ENCODE data around the gene SULT2A1. TPM values are rescaled to one million over a fixed set of nuclear protein-coding genes. Genes with fewer than 3 reads are reported as not detected.
"Not testable (repeated sequence)": the region's sequence is repeated elsewhere in the genome, so short reads cannot be mapped to it uniquely, and the experiment has no call there.

Gene SULT2A1, protein sequence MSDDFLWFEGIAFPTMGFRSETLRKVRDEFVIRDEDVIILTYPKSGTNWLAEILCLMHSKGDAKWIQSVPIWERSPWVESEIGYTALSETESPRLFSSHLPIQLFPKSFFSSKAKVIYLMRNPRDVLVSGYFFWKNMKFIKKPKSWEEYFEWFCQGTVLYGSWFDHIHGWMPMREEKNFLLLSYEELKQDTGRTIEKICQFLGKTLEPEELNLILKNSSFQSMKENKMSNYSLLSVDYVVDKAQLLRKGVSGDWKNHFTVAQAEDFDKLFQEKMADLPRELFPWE
- polyA plus RNA-seq (2013): 1.1 TPM in 2 replicates

GRCh38 chr19:47886010-47886559 lies at the start of gene SULT2A1:
SULT2A1 (minus strand) TSS chr19:47886315; CDS start chr19:47886257, 58 bp downstream.
- Histone ChIP-seq H3K4me2 (ENCODE audit: low read length) (no peak within 1 kb of the TSS), H3K27ac (ENCODE audit: low read depth, low read length) (no peak within 1 kb of the TSS), H2AK5ac (ENCODE audit: low read length) (no peak within 1 kb of the TSS), H4K8ac (ENCODE audit: low read depth, low read length) (no peak within 1 kb of the TSS), H2BK120ac (ENCODE audit: insufficient read depth, low read length, poor library complexity) (no peak within 1 kb of the TSS), H4K12ac (ENCODE audit: low read depth, low read length) (no peak within 1 kb of the TSS), H3K79me1 (ENCODE audit: low read length) (no peaks in the 10 kb centered on the region), H2BK12ac (ENCODE audit: low read length) (no peak within 1 kb of the TSS), H3K14ac (ENCODE audit: low read length) (no peak within 1 kb of the TSS), H3K23ac (ENCODE audit: low read length) (no peak within 1 kb of the TSS), H2BK5ac (ENCODE audit: low read depth, low read length, poor library complexity) (no peak within 1 kb of the TSS), H3K4me1 (ENCODE audit: control insufficient read depth in 1 of 2, insufficient read depth in 2 of 2, low read length in 2 of 2) (peaks cover 0 to 2% of the 10 kb centered on the region in 2 experiments), H3K79me2 (ENCODE audit: control insufficient read depth, insufficient read depth, low read length, poor library complexity) (no peaks in the 10 kb centered on the region), H3K18ac (ENCODE audit: low read length) (no peak within 1 kb of the TSS), H3K9me3 (ENCODE audit: insufficient read depth, low read depth, low read length) (no peaks in the 10 kb centered on the region), H2AFZ (ENCODE audit: insufficient read depth, low read length, poor library complexity) (no peak within 1 kb of the TSS), H3K4ac (ENCODE audit: low read depth, low read length) (no peak within 1 kb of the TSS), H3K36me3 (ENCODE audit: control insufficient read depth in 1 of 2, insufficient read depth in 2 of 2, low read length in 2 of 2) (no peaks in the 10 kb centered on the region), H4K91ac (ENCODE audit: low read depth, low read length) (no peak within 1 kb of the TSS), H3K4me3 (ENCODE audit: low read depth, low read length) (no peak within 1 kb of the TSS), H3K9ac (ENCODE audit: low read length) (no peak within 1 kb of the TSS), H3K27me3 (ENCODE audit: insufficient read depth, low read length) (no peaks in the 10 kb centered on the region)
- no CpG with 5 or more reads among the region's 12 CpGs for WGBS (ENCODE audit: extremely low coverage, insufficient coverage, insufficient read length)
- DNase-seq: no peak

- H3K14ac ChIP-seq (ENCODE audit: low read length); H3K4me1 ChIP-seq (ENCODE audit: control insufficient read depth in 1 of 2, insufficient read depth in 2 of 2, low read length in 2 of 2); H3K27me3 ChIP-seq (ENCODE audit: insufficient read depth, low read length): not testable (repeated sequence)
Measured at GRCh38 chr19:47928581-47928980, 42.5 kb upstream of the SULT2A1 start.

GRCh38 chr19:47920107-47920506 lies 34.0 kb upstream of the SULT2A1 start:
- not testable (repeated sequence) for H3K4me2 ChIP-seq (ENCODE audit: low read length); H3K4me1 ChIP-seq (ENCODE audit: control insufficient read depth in 1 of 2, insufficient read depth in 2 of 2, low read length in 2 of 2); H3K27ac ChIP-seq (ENCODE audit: low read depth, low read length); DNase-seq; H3K79me1 ChIP-seq (ENCODE audit: low read length); H3K4ac ChIP-seq (ENCODE audit: low read depth, low read length); H4K12ac ChIP-seq (ENCODE audit: low read depth, low read length); H2BK5ac ChIP-seq (ENCODE audit: low read depth, low read length, poor library complexity); H2AK5ac ChIP-seq (ENCODE audit: low read length); H2BK12ac ChIP-seq (ENCODE audit: low read length); H4K91ac ChIP-seq (ENCODE audit: low read depth, low read length); H3K27me3 ChIP-seq (ENCODE audit: insufficient read depth, low read length); H3K14ac ChIP-seq (ENCODE audit: low read length); H2AFZ ChIP-seq (ENCODE audit: insufficient read depth, low read length, poor library complexity); H3K79me2 ChIP-seq (ENCODE audit: control insufficient read depth, insufficient read depth, low read length, poor library complexity); H2BK120ac ChIP-seq (ENCODE audit: insufficient read depth, low read length, poor library complexity); H3K9ac ChIP-seq (ENCODE audit: low read length); H3K36me3 ChIP-seq (ENCODE audit: control insufficient read depth in 1 of 2, insufficient read depth in 2 of 2, low read length in 2 of 2); H3K18ac ChIP-seq (ENCODE audit: low read length); H3K23ac ChIP-seq (ENCODE audit: low read length); H3K9me3 ChIP-seq (ENCODE audit: insufficient read depth, low read depth, low read length); H4K8ac ChIP-seq (ENCODE audit: low read depth, low read length); H3K4me3 ChIP-seq (ENCODE audit: low read depth, low read length)
- WGBS (ENCODE audit: extremely low coverage, insufficient coverage, insufficient read length): no CpG with 5 or more reads among the region's 15 CpGs

More at GRCh38 chr19:47928581-47928980, 42.5 kb upstream of the SULT2A1 start:
- not testable (repeated sequence) for H4K8ac ChIP-seq (ENCODE audit: low read depth, low read length); H3K9me3 ChIP-seq (ENCODE audit: insufficient read depth, low read depth, low read length); H2BK12ac ChIP-seq (ENCODE audit: low read length); H3K4ac ChIP-seq (ENCODE audit: low read depth, low read length); H2BK120ac ChIP-seq (ENCODE audit: insufficient read depth, low read length, poor library complexity); DNase-seq; H3K4me2 ChIP-seq (ENCODE audit: low read length); H2BK5ac ChIP-seq (ENCODE audit: low read depth, low read length, poor library complexity); H3K9ac ChIP-seq (ENCODE audit: low read length); H4K91ac ChIP-seq (ENCODE audit: low read depth, low read length); H3K79me1 ChIP-seq (ENCODE audit: low read length); H3K36me3 ChIP-seq (ENCODE audit: control insufficient read depth in 1 of 2, insufficient read depth in 2 of 2, low read length in 2 of 2); H3K23ac ChIP-seq (ENCODE audit: low read length); H2AFZ ChIP-seq (ENCODE audit: insufficient read depth, low read length, poor library complexity); H4K12ac ChIP-seq (ENCODE audit: low read depth, low read length); H3K27ac ChIP-seq (ENCODE audit: low read depth, low read length); H2AK5ac ChIP-seq (ENCODE audit: low read length); H3K18ac ChIP-seq (ENCODE audit: low read length); H3K4me3 ChIP-seq (ENCODE audit: low read depth, low read length); H3K79me2 ChIP-seq (ENCODE audit: control insufficient read depth, insufficient read depth, low read length, poor library complexity)
- no CpG with 5 or more reads among the region's 20 CpGs for WGBS (ENCODE audit: extremely low coverage, insufficient coverage, insufficient read length)

- not testable (repeated sequence) for H3K79me1 ChIP-seq (ENCODE audit: low read length); H3K9ac ChIP-seq (ENCODE audit: low read length); H3K14ac ChIP-seq (ENCODE audit: low read length); H2BK12ac ChIP-seq (ENCODE audit: low read length); H3K4me2 ChIP-seq (ENCODE audit: low read length); H3K36me3 ChIP-seq (ENCODE audit: control insufficient read depth in 1 of 2, insufficient read depth in 2 of 2, low read length in 2 of 2); DNase-seq; H2AFZ ChIP-seq (ENCODE audit: insufficient read depth, low read length, poor library complexity); H2BK5ac ChIP-seq (ENCODE audit: low read depth, low read length, poor library complexity); H3K23ac ChIP-seq (ENCODE audit: low read length); H2BK120ac ChIP-seq (ENCODE audit: insufficient read depth, low read length, poor library complexity); H3K9me3 ChIP-seq (ENCODE audit: insufficient read depth, low read depth, low read length); H3K27ac ChIP-seq (ENCODE audit: low read depth, low read length); H2AK5ac ChIP-seq (ENCODE audit: low read length); H3K27me3 ChIP-seq (ENCODE audit: insufficient read depth, low read length); H4K8ac ChIP-seq (ENCODE audit: low read depth, low read length); H4K91ac ChIP-seq (ENCODE audit: low read depth, low read length); H3K18ac ChIP-seq (ENCODE audit: low read length); H3K4me1 ChIP-seq (ENCODE audit: control insufficient read depth in 1 of 2, insufficient read depth in 2 of 2, low read length in 2 of 2); H4K12ac ChIP-seq (ENCODE audit: low read depth, low read length); H3K79me2 ChIP-seq (ENCODE audit: control insufficient read depth, insufficient read depth, low read length, poor library complexity); H3K4ac ChIP-seq (ENCODE audit: low read depth, low read length); H3K4me3 ChIP-seq (ENCODE audit: low read depth, low read length)
- WGBS (ENCODE audit: extremely low coverage, insufficient coverage, insufficient read length): no CpG with 5 or more reads among the region's 2 CpGs
Measured at GRCh38 chr19:47910191-47910590, 24.1 kb upstream of the SULT2A1 start.

All from trophoblast cell (in vitro differentiated cells and primary cell).